Measurements from ENCODE around the gene CP. TPM values are rescaled to one million over a fixed set of nuclear protein-coding genes. Genes with fewer than 3 reads are reported as not detected.

CP gene
- total and polyA plus RNA-seq, 9 of the 15 experiments (the other 6 are each of a cell fraction or from before 2014, with no cell fraction given), result 0.30 to 0.75 TPM; not detected in 7

GRCh38 chr3:149186219-149186618 lies 35.4 kb downstream of the CP start (continued):
- TF ChIP-seq FOXO4 (CRISPR knock-in tag; IDR thresholded peaks at IDR 0.05), result peak; percentile 79; the same call in 1 of the 2 replicates
- TF ChIP-seq PPARD (CRISPR knock-in tag; IDR thresholded peaks at IDR 0.05), result no peak
- no peak for TF ChIP-seq U2AF2 (optimal IDR thresholded peaks at IDR 0.05; ENCODE audit: low read depth, low read length)
- no peak for TF ChIP-seq AFF1 (IDR thresholded peaks at IDR 0.05; ENCODE audit: low read depth in 1 of 2, partially characterized antibody in 2 of 2)
- no peak for TF ChIP-seq HCFC1 (IDR thresholded peaks at IDR 0.05; ENCODE audit: low read depth, low read length)
- no peak for TF ChIP-seq E4F1 (CRISPR knock-in tag; IDR thresholded peaks at IDR 0.05; ENCODE audit: borderline replicate concordance)
- no peak for TF ChIP-seq ATF7 (IDR thresholded peaks at IDR 0.05)
- TF ChIP-seq SAFB2 (IDR thresholded peaks at IDR 0.05; ENCODE audit: borderline replicate concordance, low read depth, low read length, severe bottlenecking), result no peak
- TF ChIP-seq ELF4 (CRISPR knock-in tag; IDR thresholded peaks at IDR 0.05), result peak; percentile 88; the same call in 1 of the 2 replicates
- TF ChIP-seq EHMT2 (IDR thresholded peaks at IDR 0.05), result no peak
- no peak for TF ChIP-seq BMI1 (IDR thresholded peaks at IDR 0.05; ENCODE audit: low read length)
- no peak for TF ChIP-seq FUS (optimal IDR thresholded peaks at IDR 0.05; ENCODE audit: low read depth, low read length)
- TF ChIP-seq ZNF740 (CRISPR knock-in tag; IDR thresholded peaks at IDR 0.05), result no peak
- no peak for TF ChIP-seq ZNF740 (tag; IDR thresholded peaks at IDR 0.05)
- no peak for TF ChIP-seq PHB2 (IDR thresholded peaks at IDR 0.05; ENCODE audit: low read depth)
- no peak for TF ChIP-seq MXD1 (CRISPR knock-in tag; IDR thresholded peaks at IDR 0.05; ENCODE audit: borderline replicate concordance, poor library complexity, severe bottlenecking)
- TF ChIP-seq ZNF280A (IDR thresholded peaks at IDR 0.05; ENCODE audit: low read depth, partially characterized antibody), result no peak
